ENCODE results near the gene TMEM120B.

The TMEM120B gene

GRCh38 chr12:121791671-121792551 lies 79.4 kb downstream of the TMEM120B start:
- H3K4me3 Mint-ChIP-seq, result peak overlapping the region; percentile 78
- H3K27me3 Mint-ChIP-seq, result no peaks in the 10 kb centered on the region
- H3K27ac Mint-ChIP-seq, result peak overlapping the region; percentile 100
- H3K36me3 Mint-ChIP-seq (ENCODE audit: low read depth), result peaks cover 42% of the 10 kb centered on the region
- H3K4me1 Mint-ChIP-seq (ENCODE audit: low read depth), result peaks cover 84% of the 10 kb centered on the region
- no peaks in the 10 kb centered on the region for H3K9me3 Mint-ChIP-seq
- intact Hi-C loops (cut with micrococcal nuclease), result loop anchor here (5.0 kb wide), 1 partner anchor 95 kb away; no protein-coding TSS in a partner anchor

- intact Hi-C loops (cut with micrococcal nuclease), result loop anchor here (5.0 kb wide), 1 partner anchor 96 kb away; no protein-coding TSS in a partner anchor
- no peaks in the 10 kb centered on the region for H3K27me3 Mint-ChIP-seq
- H3K4me3 Mint-ChIP-seq, result peak overlapping the region; percentile 78
- H3K36me3 Mint-ChIP-seq (ENCODE audit: low read depth), result peaks cover 42% of the 10 kb centered on the region
- H3K27ac Mint-ChIP-seq, result peak overlapping the region; percentile 89
- H3K9me3 Mint-ChIP-seq, result no peaks in the 10 kb centered on the region
- peaks cover 84% of the 10 kb centered on the region for H3K4me1 Mint-ChIP-seq (ENCODE audit: low read depth)
Measured at GRCh38 chr12:121792607-121793439, 80.3 kb downstream of the TMEM120B start.

DNA sequence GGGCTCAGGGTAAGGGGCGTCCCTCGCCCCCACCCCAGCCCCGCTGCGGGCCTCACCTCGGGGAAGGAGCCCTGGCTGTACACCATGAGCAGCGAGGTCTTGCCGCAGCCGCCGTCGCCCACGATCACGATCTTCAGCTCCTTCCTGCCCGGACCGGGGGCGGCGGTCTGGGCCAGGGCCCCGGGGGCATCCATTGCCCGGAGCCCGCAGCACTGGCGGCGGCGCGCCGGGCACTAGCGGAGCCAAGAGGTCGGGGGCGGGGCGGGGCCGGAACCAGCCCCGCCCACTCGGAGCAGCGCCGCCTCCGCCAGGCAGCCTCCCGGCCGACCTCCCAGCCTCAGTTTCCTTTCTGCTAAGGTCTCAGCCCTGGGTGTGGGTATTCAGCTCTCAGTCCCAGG lies 80.9 kb downstream of the TMEM120B start, which contains the start of gene RHOF:
RHOF (minus strand) TSS at position 249 of the 398 bp plus-strand sequence; CDS start at position 194, 55 bp downstream.
- Mint-ChIP-seq H3K27ac (peak within 1 kb of the TSS; percentile 89), H3K36me3 (ENCODE audit: low read depth) (peaks cover 48% of the 10 kb centered on the region), H3K9me3 (no peaks in the 10 kb centered on the region), H3K27me3 (no peaks in the 10 kb centered on the region), H3K4me1 (ENCODE audit: low read depth) (peaks cover 84% of the 10 kb centered on the region), H3K4me3 (peak within 1 kb of the TSS; percentile 78)
- intact Hi-C loops (cut with micrococcal nuclease), result loop anchor here (5.0 kb wide), 1 partner anchor 96 kb away; no protein-coding TSS in a partner anchor

GRCh38 chr12:121793838-121794533 lies 81.4 kb downstream of the TMEM120B start:
- Mint-ChIP-seq H3K9me3 (no peaks in the 10 kb centered on the region), H3K4me1 (ENCODE audit: low read depth) (peaks cover 84% of the 10 kb centered on the region), H3K36me3 (ENCODE audit: low read depth) (peaks cover 54% of the 10 kb centered on the region), H3K4me3 (peak overlapping the region; percentile 78), H3K27ac (peak overlapping the region; percentile 89), H3K27me3 (no peaks in the 10 kb centered on the region)
- intact Hi-C loops (cut with micrococcal nuclease), result loop anchor here (1.0 to 5.0 kb wide), 3 partner anchors 18 to 97 kb away; partner anchors contain the start of gene PSMD9

- Mint-ChIP-seq H3K9me3 (no peaks in the 10 kb centered on the region), H3K4me3 (peak overlapping the region; percentile 78), H3K27ac (peak overlapping the region; percentile 89), H3K4me1 (ENCODE audit: low read depth) (peaks cover 84% of the 10 kb centered on the region), H3K27me3 (no peaks in the 10 kb centered on the region), H3K36me3 (ENCODE audit: low read depth) (peaks cover 59% of the 10 kb centered on the region)
- intact Hi-C loops (cut with micrococcal nuclease), result loop anchor here (1.0 to 5.0 kb wide), 4 partner anchors 18 to 97 kb away; partner anchors contain the start of gene PSMD9
Measured at GRCh38 chr12:121794534-121795033, 82.0 kb downstream of the TMEM120B start.

GRCh38 chr12:121795034-121795968 lies 82.7 kb downstream of the TMEM120B start:
- Mint-ChIP-seq H3K36me3 (ENCODE audit: low read depth) (peaks cover 63% of the 10 kb centered on the region), H3K27ac (peak overlapping the region; percentile 89)

GRCh38 chr12:121796855-121797751 lies 84.6 kb downstream of the TMEM120B start:
- intact Hi-C loops (cut with micrococcal nuclease), result no loop called here
- no peaks in the 10 kb centered on the region for H3K27me3 Mint-ChIP-seq
- peak overlapping the region; percentile 54 for H3K4me3 Mint-ChIP-seq
- H3K4me1 Mint-ChIP-seq (ENCODE audit: low read depth), result peaks cover 58% of the 10 kb centered on the region
- peak overlapping the region; percentile 47 for H3K27ac Mint-ChIP-seq
- peaks cover 71% of the 10 kb centered on the region for H3K36me3 Mint-ChIP-seq (ENCODE audit: low read depth)
- no peaks in the 10 kb centered on the region for H3K9me3 Mint-ChIP-seq

More at GRCh38 chr12:121795034-121795968, 82.7 kb downstream of the TMEM120B start:
- peak overlapping the region; percentile 78 for H3K4me3 Mint-ChIP-seq
- H3K4me1 Mint-ChIP-seq (ENCODE audit: low read depth), result peaks cover 77% of the 10 kb centered on the region
- H3K9me3 Mint-ChIP-seq, result no peaks in the 10 kb centered on the region
- intact Hi-C loops (cut with micrococcal nuclease), result loop anchor here (1.0 to 2.0 kb wide), 2 partner anchors 17 to 94 kb away; partner anchors contain the start of gene PSMD9
- no peaks in the 10 kb centered on the region for H3K27me3 Mint-ChIP-seq

GRCh38 chr12:121797937-121798786 lies 85.6 kb downstream of the TMEM120B start:
- H3K4me3 Mint-ChIP-seq, result peak overlapping the region; percentile 86
- H3K9me3 Mint-ChIP-seq, result no peaks in the 10 kb centered on the region
- peaks cover 81% of the 10 kb centered on the region for H3K36me3 Mint-ChIP-seq (ENCODE audit: low read depth)
- peaks cover 52% of the 10 kb centered on the region for H3K4me1 Mint-ChIP-seq (ENCODE audit: low read depth)
- intact Hi-C loops (cut with micrococcal nuclease), result no loop called here
- H3K27me3 Mint-ChIP-seq, result no peaks in the 10 kb centered on the region
- H3K27ac Mint-ChIP-seq, result peak overlapping the region; percentile 53

DNA sequence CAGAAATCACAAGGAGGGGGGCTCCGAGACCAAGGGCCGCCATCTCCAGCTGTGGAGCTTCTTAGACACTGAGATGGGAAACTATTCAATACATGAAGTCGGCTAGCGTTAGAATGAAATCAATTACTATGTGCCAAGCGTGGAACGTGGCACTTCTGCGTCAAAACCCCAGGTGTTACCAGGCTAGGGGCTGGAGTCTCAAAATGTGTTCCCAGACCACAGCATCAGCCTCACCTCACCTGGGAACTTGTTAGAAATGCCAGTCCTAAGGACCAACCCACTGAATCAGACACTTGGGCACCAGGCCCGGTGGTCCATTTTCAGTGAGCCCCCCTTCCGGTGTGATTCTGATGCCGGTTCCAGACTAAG lies 86.2 kb downstream of the TMEM120B start:
- Mint-ChIP-seq H3K4me3 (peak overlapping the region; percentile 86), H3K36me3 (ENCODE audit: low read depth) (peaks cover 87% of the 10 kb centered on the region), H3K27me3 (no peaks in the 10 kb centered on the region), H3K27ac (peak overlapping the region; percentile 100), H3K4me1 (ENCODE audit: low read depth) (peaks cover 52% of the 10 kb centered on the region), H3K9me3 (no peaks in the 10 kb centered on the region)
- intact Hi-C loops (cut with micrococcal nuclease), result no loop called here

- Mint-ChIP-seq H3K4me1 (ENCODE audit: low read depth) (peaks cover 46% of the 10 kb centered on the region), H3K36me3 (ENCODE audit: low read depth) (peaks cover 90% of the 10 kb centered on the region), H3K4me3 (peak overlapping the region; percentile 86), H3K27ac (peak overlapping the region; percentile 100), H3K27me3 (no peaks in the 10 kb centered on the region), H3K9me3 (no peaks in the 10 kb centered on the region)
- intact Hi-C loops (cut with micrococcal nuclease), result no loop called here
Measured at GRCh38 chr12:121799156-121799841, 86.7 kb downstream of the TMEM120B start.
